ACHN (cell line): ENCODE measurements around the gene S100A10.

ENCODE experiments used
- DNase-seq: peaks from one replicate; pipeline ENCODE4 v3.0.0-alpha.2; 2015
- in situ Hi-C: cut with HindIII; loops from 2 replicates; pipeline ENCODE4 v1.10.0; 2017; ENCODE audit warnings: low sequenced_read_pairs, low pct_ligation_motif_present, low pct_unique_long_range_greater_than_20kb

S100A10 gene

GRCh38 chr1:151948506-151948905 is 45.2 kb downstream of the S100A10 start:
- DNase-seq = no peak
- in situ Hi-C loops = no loop called here

- in situ Hi-C loops = no loop called here
- DNase-seq = no peak
Observed at GRCh38 chr1:151947140-151947539, 46.5 kb downstream of the S100A10 start.

GRCh38 chr1:151945725-151946722 is 47.6 kb downstream of the S100A10 start:
- DNase-seq = peak; percentile 92
- in situ Hi-C loops = no loop called here

- DNase-seq = no peak
- in situ Hi-C loops = no loop called here
Observed at GRCh38 chr1:151944857-151945575, 48.6 kb downstream of the S100A10 start.

- in situ Hi-C loops = no loop called here
- DNase-seq = no peak
Observed at GRCh38 chr1:151944126-151944856, 49.4 kb downstream of the S100A10 start.

- in situ Hi-C loops = no loop called here
- no peak for DNase-seq
Observed at GRCh38 chr1:151943591-151943990, 50.1 kb downstream of the S100A10 start.

- in situ Hi-C loops = no loop called here
- DNase-seq = peak; percentile 72
Observed at GRCh38 chr1:151942882-151943281, 50.8 kb downstream of the S100A10 start.

GRCh38 chr1:151940541-151940940 is 53.1 kb downstream of the S100A10 start:
- in situ Hi-C loops = no loop called here
- DNase-seq = no peak

- in situ Hi-C loops = no loop called here
- DNase-seq = no peak
Observed at GRCh38 chr1:151939779-151940178, 53.9 kb downstream of the S100A10 start.

- DNase-seq = no peak
- in situ Hi-C loops = no loop called here
Observed at GRCh38 chr1:151939141-151939540, 54.5 kb downstream of the S100A10 start.

- no peak for DNase-seq
- in situ Hi-C loops = no loop called here
Observed at GRCh38 chr1:151936653-151937052, 57.0 kb downstream of the S100A10 start.

GRCh38 chr1:151935894-151936602 is 57.6 kb downstream of the S100A10 start:
- in situ Hi-C loops = no loop called here
- no peak for DNase-seq

- in situ Hi-C loops = no loop called here
Observed at GRCh38 chr1:151935154-151935553, 58.5 kb downstream of the S100A10 start.

GRCh38 chr1:151934048-151934493 is 59.6 kb downstream of the S100A10 start:
- in situ Hi-C loops = no loop called here
- DNase-seq = peak; percentile 79

More at GRCh38 chr1:151935154-151935553, 58.5 kb downstream of the S100A10 start:
- DNase-seq = no peak
